ENCODE data around the gene PDHA1.

Gene PDHA1

DNA sequence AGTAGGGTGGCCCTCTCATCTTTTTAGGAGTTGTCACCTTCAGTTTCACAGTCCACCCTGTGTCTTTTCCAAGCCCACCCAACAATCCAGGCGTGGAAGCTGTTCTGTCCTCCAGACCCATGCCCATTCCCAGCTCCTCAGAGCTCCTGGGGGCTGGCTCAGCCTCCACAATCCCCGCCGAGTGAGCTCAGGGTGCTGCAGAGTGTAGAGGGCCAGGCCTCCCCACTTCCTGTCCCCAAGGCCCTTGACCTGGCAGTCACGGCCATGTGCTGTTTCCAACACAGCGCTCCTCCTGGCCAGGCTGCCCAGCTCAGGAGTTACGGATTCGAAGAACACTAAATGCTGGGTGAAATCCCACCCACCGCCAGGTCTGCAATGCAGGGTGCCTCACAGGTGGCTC is 31.8 kb downstream of the PDHA1 start:
- Histone ChIP-seq H3K79me2 (ENCODE audit: control insufficient read depth, insufficient read depth, low read length, unreplicated experiment) (no peaks in the 10 kb centered on the region), H3K27ac (ENCODE audit: low read depth, low read length) (no peak overlapping the region), H2AFZ (ENCODE audit: low read length, unreplicated experiment) (no peak overlapping the region), H3K4me1 (ENCODE audit: control insufficient read depth, insufficient read depth, low read length, unreplicated experiment) (peaks cover 2% of the 10 kb centered on the region), H3K4me3 (ENCODE audit: low read depth, low read length) (no peak overlapping the region), H3K36me3 (ENCODE audit: insufficient read depth, low read length) (no peaks in the 10 kb centered on the region), H3K27me3 (ENCODE audit: insufficient read depth, low read length) (peaks cover 4% of the 10 kb centered on the region; the same call in 1 of the 2 replicates)

DNA sequence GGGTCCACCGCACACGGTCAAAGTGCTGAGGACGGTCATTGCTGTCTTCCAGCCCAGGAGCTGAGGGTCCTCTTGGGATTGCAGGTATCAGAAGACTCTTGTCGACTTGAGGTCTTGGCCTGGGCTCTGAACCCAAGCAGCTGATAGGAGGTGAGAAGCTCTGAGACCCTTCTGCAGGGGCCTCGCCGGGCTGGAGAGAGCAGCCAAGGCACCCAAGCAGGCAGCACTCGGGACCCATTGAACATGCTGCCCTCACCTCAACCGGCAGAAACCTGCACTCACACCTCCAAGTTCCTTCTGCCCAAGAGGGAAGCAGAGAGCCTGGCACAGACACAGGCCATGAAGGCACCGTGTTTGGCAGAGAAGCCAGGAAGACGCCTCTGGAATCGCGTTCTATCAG is 34.1 kb downstream of the PDHA1 start:
- H3K27ac ChIP-seq (ENCODE audit: low read depth, low read length) = no peak overlapping the region
- H2AFZ ChIP-seq (ENCODE audit: low read length, unreplicated experiment) = no peak overlapping the region
- no peak overlapping the region for H3K4me3 ChIP-seq (ENCODE audit: low read depth, low read length)
- no peaks in the 10 kb centered on the region for H3K79me2 ChIP-seq (ENCODE audit: control insufficient read depth, insufficient read depth, low read length, unreplicated experiment)
- no peaks in the 10 kb centered on the region for H3K36me3 ChIP-seq (ENCODE audit: insufficient read depth, low read length)
- peaks cover 7% of the 10 kb centered on the region; the same call in 1 of the 2 replicates for H3K27me3 ChIP-seq (ENCODE audit: insufficient read depth, low read length)
- peaks cover 2% of the 10 kb centered on the region for H3K4me1 ChIP-seq (ENCODE audit: control insufficient read depth, insufficient read depth, low read length, unreplicated experiment)

- Histone ChIP-seq H3K4me3 (ENCODE audit: low read depth, low read length) (no peak overlapping the region), H2AFZ (ENCODE audit: low read length, unreplicated experiment) (no peak overlapping the region), H3K79me2 (ENCODE audit: control insufficient read depth, insufficient read depth, low read length, unreplicated experiment) (no peaks in the 10 kb centered on the region), H3K36me3 (ENCODE audit: insufficient read depth, low read length) (no peaks in the 10 kb centered on the region), H3K27ac (ENCODE audit: low read depth, low read length) (no peak overlapping the region), H3K27me3 (ENCODE audit: insufficient read depth, low read length) (peaks cover 20% of the 10 kb centered on the region), H3K4me1 (ENCODE audit: control insufficient read depth, insufficient read depth, low read length, unreplicated experiment) (no peaks in the 10 kb centered on the region)
These were observed 37.6 kb downstream of the PDHA1 start for GRCh38 chrX:19381326-19381725.

- no peaks in the 10 kb centered on the region for H3K79me2 ChIP-seq (ENCODE audit: control insufficient read depth, insufficient read depth, low read length, unreplicated experiment)
- no peaks in the 10 kb centered on the region for H3K36me3 ChIP-seq (ENCODE audit: insufficient read depth, low read length)
- H3K4me1 ChIP-seq (ENCODE audit: control insufficient read depth, insufficient read depth, low read length, unreplicated experiment) = no peaks in the 10 kb centered on the region
- H3K27me3 ChIP-seq (ENCODE audit: insufficient read depth, low read length) = peaks cover 20% of the 10 kb centered on the region
- no peak overlapping the region for H2AFZ ChIP-seq (ENCODE audit: low read length, unreplicated experiment)
- no peak overlapping the region for H3K27ac ChIP-seq (ENCODE audit: low read depth, low read length)
- H3K4me3 ChIP-seq (ENCODE audit: low read depth, low read length) = no peak overlapping the region
These were observed 38.9 kb downstream of the PDHA1 start for GRCh38 chrX:19382555-19383145.

GRCh38 chrX:19386679-19387078 is 43.0 kb downstream of the PDHA1 start:
- Histone ChIP-seq H2AFZ (ENCODE audit: low read length, unreplicated experiment) (no peak overlapping the region), H3K36me3 (ENCODE audit: insufficient read depth, low read length) (no peaks in the 10 kb centered on the region), H3K79me2 (ENCODE audit: control insufficient read depth, insufficient read depth, low read length, unreplicated experiment) (no peaks in the 10 kb centered on the region), H3K27ac (ENCODE audit: low read depth, low read length) (no peak overlapping the region), H3K27me3 (ENCODE audit: insufficient read depth, low read length) (peaks cover 47% of the 10 kb centered on the region), H3K4me1 (ENCODE audit: control insufficient read depth, insufficient read depth, low read length, unreplicated experiment) (no peaks in the 10 kb centered on the region), H3K4me3 (ENCODE audit: low read depth, low read length) (no peak overlapping the region)

DNA sequence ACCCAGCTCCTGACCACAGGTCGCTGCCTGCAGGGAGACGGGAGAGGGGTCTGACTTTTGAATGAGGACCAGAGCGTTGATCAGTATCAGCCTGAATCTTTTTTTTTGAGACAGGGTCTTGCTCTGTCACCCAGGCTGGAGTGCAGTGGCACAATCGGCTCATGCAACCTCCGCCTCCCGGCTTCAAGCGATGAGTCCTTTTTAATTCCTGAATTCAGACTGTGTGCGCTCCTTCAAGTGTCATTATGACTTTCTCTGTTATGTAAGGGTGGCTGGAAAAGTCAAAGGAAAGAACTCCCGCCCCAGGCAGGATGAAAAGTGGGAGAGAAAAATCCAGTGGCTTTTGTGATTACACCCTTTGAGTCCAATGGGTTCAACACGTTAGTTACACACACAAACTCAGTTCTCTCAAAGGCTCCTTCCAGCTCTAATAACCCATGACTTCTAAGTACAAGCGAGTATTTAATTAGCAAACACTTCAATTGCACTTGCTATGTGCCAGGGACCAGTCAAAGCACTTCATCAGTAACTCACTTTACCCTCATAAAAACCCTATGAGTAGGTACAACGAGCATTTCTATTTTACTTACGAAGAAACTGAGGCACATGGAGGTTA is 44.4 kb downstream of the PDHA1 start:
- H3K79me2 ChIP-seq (ENCODE audit: control insufficient read depth, insufficient read depth, low read length, unreplicated experiment) = no peaks in the 10 kb centered on the region
- H3K4me3 ChIP-seq (ENCODE audit: low read depth, low read length) = no peak overlapping the region
- no peaks in the 10 kb centered on the region for H3K4me1 ChIP-seq (ENCODE audit: control insufficient read depth, insufficient read depth, low read length, unreplicated experiment)

GRCh38 chrX:19388741-19389140 is 45.0 kb downstream of the PDHA1 start:
- no peak overlapping the region for H3K4me3 ChIP-seq (ENCODE audit: low read depth, low read length)
- H3K27me3 ChIP-seq (ENCODE audit: insufficient read depth, low read length) = peaks cover 45% of the 10 kb centered on the region
- no peak overlapping the region for H3K27ac ChIP-seq (ENCODE audit: low read depth, low read length)
- no peak overlapping the region for H2AFZ ChIP-seq (ENCODE audit: low read length, unreplicated experiment)
- no peaks in the 10 kb centered on the region for H3K79me2 ChIP-seq (ENCODE audit: control insufficient read depth, insufficient read depth, low read length, unreplicated experiment)
- H3K36me3 ChIP-seq (ENCODE audit: insufficient read depth, low read length) = no peaks in the 10 kb centered on the region
- H3K4me1 ChIP-seq (ENCODE audit: control insufficient read depth, insufficient read depth, low read length, unreplicated experiment) = no peaks in the 10 kb centered on the region

More for the DNA sequence above, 44.4 kb downstream of the PDHA1 start:
- Histone ChIP-seq H3K27me3 (ENCODE audit: insufficient read depth, low read length) (peaks cover 51% of the 10 kb centered on the region), H3K27ac (ENCODE audit: low read depth, low read length) (no peak overlapping the region), H2AFZ (ENCODE audit: low read length, unreplicated experiment) (no peak overlapping the region), H3K36me3 (ENCODE audit: insufficient read depth, low read length) (no peaks in the 10 kb centered on the region)

DNA sequence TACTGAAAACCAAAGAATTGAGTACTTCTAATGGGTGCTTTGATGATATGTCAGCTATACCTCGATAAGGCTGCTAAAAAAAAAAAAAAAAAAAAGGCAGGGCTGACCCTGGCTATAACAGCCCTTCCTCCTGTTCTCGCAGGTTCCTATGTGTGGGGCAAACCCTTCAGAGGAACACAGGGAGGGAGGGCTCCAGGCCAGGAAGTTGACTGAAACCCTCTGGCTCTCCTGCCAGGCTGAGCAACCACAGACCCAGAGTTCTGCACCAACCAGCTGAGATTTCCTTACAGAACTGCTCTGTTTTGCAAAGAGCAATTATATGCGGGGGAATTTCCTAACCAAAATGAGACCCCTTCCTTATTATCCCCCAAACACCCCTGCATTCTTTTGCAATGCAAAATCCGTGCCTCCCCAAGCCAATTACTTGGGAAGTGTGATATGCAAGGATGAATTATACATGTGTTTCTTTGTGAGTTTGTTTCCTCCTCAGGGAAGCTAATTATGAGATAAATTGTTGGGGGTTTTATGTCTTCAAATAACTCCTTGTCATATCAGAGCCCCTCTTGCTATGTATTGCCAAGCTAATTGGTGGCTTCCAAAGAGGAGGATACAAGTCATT is 45.6 kb downstream of the PDHA1 start:
- Histone ChIP-seq H3K4me3 (ENCODE audit: low read depth, low read length) (no peak overlapping the region), H2AFZ (ENCODE audit: low read length, unreplicated experiment) (no peak overlapping the region), H3K27me3 (ENCODE audit: insufficient read depth, low read length) (peaks cover 44% of the 10 kb centered on the region), H3K27ac (ENCODE audit: low read depth, low read length) (no peak overlapping the region), H3K79me2 (ENCODE audit: control insufficient read depth, insufficient read depth, low read length, unreplicated experiment) (no peaks in the 10 kb centered on the region), H3K4me1 (ENCODE audit: control insufficient read depth, insufficient read depth, low read length, unreplicated experiment) (no peaks in the 10 kb centered on the region), H3K36me3 (ENCODE audit: insufficient read depth, low read length) (no peaks in the 10 kb centered on the region)

GRCh38 chrX:19392078-19392477 is 48.4 kb downstream of the PDHA1 start:
- no peaks in the 10 kb centered on the region for H3K4me1 ChIP-seq (ENCODE audit: control insufficient read depth, insufficient read depth, low read length, unreplicated experiment)
- no peak overlapping the region for H3K27ac ChIP-seq (ENCODE audit: low read depth, low read length)
- no peaks in the 10 kb centered on the region for H3K79me2 ChIP-seq (ENCODE audit: control insufficient read depth, insufficient read depth, low read length, unreplicated experiment)
- H2AFZ ChIP-seq (ENCODE audit: low read length, unreplicated experiment) = no peak overlapping the region
- peaks cover 48% of the 10 kb centered on the region for H3K27me3 ChIP-seq (ENCODE audit: insufficient read depth, low read length)
- H3K36me3 ChIP-seq (ENCODE audit: insufficient read depth, low read length) = no peaks in the 10 kb centered on the region
- H3K4me3 ChIP-seq (ENCODE audit: low read depth, low read length) = no peak overlapping the region

DNA sequence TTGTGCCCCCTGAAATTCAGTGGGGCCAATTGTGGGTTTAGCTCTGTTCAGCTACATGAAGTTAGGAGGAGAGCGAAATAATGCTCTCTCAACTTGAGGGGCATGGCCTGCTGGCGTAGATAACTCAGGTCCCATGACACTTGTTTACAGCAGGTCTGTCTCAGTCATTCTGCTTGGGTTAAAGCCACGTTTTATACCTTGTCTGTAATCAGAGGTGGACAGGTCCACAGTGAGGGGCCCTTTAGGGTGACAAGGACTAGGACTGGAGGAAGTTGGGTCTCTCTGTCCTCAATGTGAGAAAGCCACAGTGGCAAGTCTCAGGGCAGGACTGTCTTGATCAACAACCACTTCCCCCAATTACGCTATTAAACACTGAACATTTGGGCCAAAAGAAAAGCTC is 49.0 kb downstream of the PDHA1 start:
- Histone ChIP-seq H3K4me3 (ENCODE audit: low read depth, low read length) (no peak overlapping the region), H3K27ac (ENCODE audit: low read depth, low read length) (no peak overlapping the region), H3K4me1 (ENCODE audit: control insufficient read depth, insufficient read depth, low read length, unreplicated experiment) (no peaks in the 10 kb centered on the region), H2AFZ (ENCODE audit: low read length, unreplicated experiment) (no peak overlapping the region), H3K79me2 (ENCODE audit: control insufficient read depth, insufficient read depth, low read length, unreplicated experiment) (no peaks in the 10 kb centered on the region), H3K36me3 (ENCODE audit: insufficient read depth, low read length) (no peaks in the 10 kb centered on the region), H3K27me3 (ENCODE audit: insufficient read depth, low read length) (peaks cover 48% of the 10 kb centered on the region)

- Histone ChIP-seq H3K4me1 (ENCODE audit: control insufficient read depth, insufficient read depth, low read length, unreplicated experiment) (no peaks in the 10 kb centered on the region), H3K27ac (ENCODE audit: low read depth, low read length) (no peak overlapping the region), H3K79me2 (ENCODE audit: control insufficient read depth, insufficient read depth, low read length, unreplicated experiment) (no peaks in the 10 kb centered on the region), H3K27me3 (ENCODE audit: insufficient read depth, low read length) (peaks cover 61% of the 10 kb centered on the region), H3K4me3 (ENCODE audit: low read depth, low read length) (no peak overlapping the region), H2AFZ (ENCODE audit: low read length, unreplicated experiment) (no peak overlapping the region), H3K36me3 (ENCODE audit: insufficient read depth, low read length) (no peaks in the 10 kb centered on the region)
These were observed 60.0 kb downstream of the PDHA1 start for GRCh38 chrX:19403696-19404095.
